HG03108 (cell line): Measurements from ENCODE around the gene CYSTM1.

ENCODE experiments used
- ATAC-seq: cut with Tn5 transposase; IDR thresholded peaks from one replicate; pipeline ENCODE4 v1.9.1; 2021; ENCODE audit warnings: moderate library complexity; ENCODE audit not compliant: unreplicated experiment

The CYSTM1 gene

GRCh38 chr5:140174465-140175366 is at the start of gene CYSTM1:
Gene CYSTM1 (plus strand): TSS chr5:140175188. CDS start chr5:140194466, 19,278 bp downstream.
- peak; percentile 94 for ATAC-seq

- no peak for ATAC-seq
Observed at GRCh38 chr5:140125637-140126036, 49.4 kb upstream of the CYSTM1 start, which contains the start of gene IGIP. Gene IGIP (plus strand): TSS chr5:140125937. CDS start chr5:140128477, 2,540 bp downstream.

GRCh38 chr5:140126315-140127012 is 48.5 kb upstream of the CYSTM1 start:
- ATAC-seq: no peak

GRCh38 chr5:140128376-140128775 is 46.6 kb upstream of the CYSTM1 start:
- ATAC-seq: no peak

- ATAC-seq: no peak
Observed at GRCh38 chr5:140130949-140131733, 43.8 kb upstream of the CYSTM1 start.

- ATAC-seq: no peak
Observed at GRCh38 chr5:140131967-140132409, 43.0 kb upstream of the CYSTM1 start.

- ATAC-seq: no peak
Observed at GRCh38 chr5:140133514-140134167, 41.3 kb upstream of the CYSTM1 start.

GRCh38 chr5:140134277-140134935 is 40.6 kb upstream of the CYSTM1 start:
- ATAC-seq: no peak

GRCh38 chr5:140135127-140135526 is 39.9 kb upstream of the CYSTM1 start:
- ATAC-seq: no peak

- no peak for ATAC-seq
Observed at GRCh38 chr5:140136624-140137023, 38.4 kb upstream of the CYSTM1 start.

GRCh38 chr5:140140435-140140834 is 34.6 kb upstream of the CYSTM1 start:
- no peak for ATAC-seq

- ATAC-seq: no peak
Observed at GRCh38 chr5:140141241-140141640, 33.7 kb upstream of the CYSTM1 start.

GRCh38 chr5:140142246-140142645 is 32.7 kb upstream of the CYSTM1 start:
- ATAC-seq: no peak

- ATAC-seq: no peak
Observed at GRCh38 chr5:140142856-140143255, 32.1 kb upstream of the CYSTM1 start.

GRCh38 chr5:140143521-140144258 is 31.3 kb upstream of the CYSTM1 start:
- ATAC-seq: no peak

- no peak for ATAC-seq
Observed at GRCh38 chr5:140145256-140145655, 29.7 kb upstream of the CYSTM1 start.

GRCh38 chr5:140145818-140146522 is 29.0 kb upstream of the CYSTM1 start:
- ATAC-seq: no peak

GRCh38 chr5:140146523-140146842 is 28.5 kb upstream of the CYSTM1 start:
- no peak for ATAC-seq

GRCh38 chr5:140147460-140147859 is 27.5 kb upstream of the CYSTM1 start:
- no peak for ATAC-seq
